NCI-H1417 treated with DMSO at 0.1 percent for 48 hours (cell line): ENCODE data around the gene PCDHA1.
"Not testable (repeated sequence)": the region's sequence is repeated elsewhere in the genome, so short reads cannot be mapped to it uniquely, and the experiment has no call there.

Experiments
- DNase-seq: peaks from one replicate; lab custom pipeline; 2025; lab: John Stamatoyannopoulos, UW

The PCDHA1 gene

DNA sequence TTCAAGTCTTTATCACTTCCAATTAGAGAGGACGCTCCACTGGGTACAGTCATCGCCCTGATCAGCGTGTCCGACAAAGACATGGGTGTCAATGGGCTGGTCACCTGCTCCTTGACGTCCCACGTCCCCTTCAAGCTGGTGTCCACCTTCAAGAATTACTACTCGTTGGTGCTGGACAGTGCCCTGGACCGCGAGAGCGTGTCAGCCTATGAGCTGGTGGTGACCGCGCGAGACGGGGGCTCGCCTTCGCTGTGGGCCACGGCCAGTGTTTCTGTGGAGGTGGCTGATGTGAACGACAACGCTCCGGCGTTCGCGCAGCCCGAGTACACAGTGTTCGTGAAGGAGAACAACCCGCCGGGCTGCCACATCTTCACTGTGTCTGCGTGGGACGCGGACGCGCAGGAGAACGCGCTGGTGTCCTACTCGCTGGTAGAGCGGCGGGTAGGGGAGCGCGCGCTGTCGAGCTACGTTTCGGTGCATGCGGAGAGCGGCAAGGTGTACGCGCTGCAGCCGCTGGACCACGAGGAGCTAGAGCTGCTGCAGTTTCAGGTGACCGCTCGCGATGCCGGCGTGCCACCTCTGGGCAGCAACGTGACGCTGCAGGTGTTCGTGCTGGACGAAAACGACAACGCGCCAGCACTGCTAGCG is 22.4 kb downstream of the PCDHA1 start:
- DNase-seq, result not testable (repeated sequence)

DNA sequence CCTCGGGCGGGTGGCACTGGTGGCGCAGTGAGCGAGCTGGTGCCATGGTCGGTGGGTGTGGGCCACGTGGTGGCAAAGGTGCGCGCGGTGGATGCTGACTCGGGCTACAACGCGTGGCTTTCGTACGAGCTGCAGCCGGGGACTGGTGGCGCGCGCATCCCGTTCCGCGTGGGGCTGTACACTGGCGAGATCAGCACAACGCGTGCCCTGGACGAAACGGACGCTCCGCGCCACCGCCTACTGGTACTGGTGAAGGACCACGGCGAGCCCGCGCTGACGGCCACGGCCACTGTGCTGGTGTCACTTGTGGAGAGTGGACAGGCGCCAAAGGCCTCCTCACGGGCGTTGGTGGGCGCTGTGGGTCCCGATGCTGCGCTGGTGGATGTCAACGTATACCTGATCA is 22.9 kb downstream of the PCDHA1 start:
- no peak for DNase-seq

- no peak for DNase-seq
These were observed 35.7 kb downstream of the PCDHA1 start, which contains the start of gene PCDHA5 for GRCh38 chr5:140821375-140822280. Gene PCDHA5 (plus strand): TSS chr5:140821613.

DNA sequence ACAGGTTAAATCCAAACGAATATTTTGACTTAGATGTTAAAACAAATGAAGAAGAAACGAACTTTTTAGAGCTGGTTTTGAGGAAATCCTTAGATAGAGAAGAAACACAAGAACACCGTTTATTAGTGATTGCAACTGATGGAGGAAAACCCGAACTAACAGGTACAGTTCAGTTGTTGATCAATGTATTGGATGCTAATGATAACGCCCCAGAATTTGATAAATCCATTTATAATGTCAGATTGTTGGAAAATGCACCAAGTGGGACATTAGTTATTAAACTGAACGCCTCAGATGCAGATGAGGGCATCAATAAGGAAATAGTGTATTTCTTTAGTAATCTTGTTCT is 36.3 kb downstream of the PCDHA1 start:
- no peak for DNase-seq

- not testable (repeated sequence) for DNase-seq
These were observed 37.0 kb downstream of the PCDHA1 start for GRCh38 chr5:140822969-140823368.

- no peak for DNase-seq
These were observed 37.5 kb downstream of the PCDHA1 start for GRCh38 chr5:140823475-140823874.

- peak; percentile 78 for DNase-seq
These were observed 41.9 kb downstream of the PCDHA1 start, which contains the start of gene PCDHA6 for GRCh38 chr5:140827704-140828361. Gene PCDHA6 (plus strand): TSS chr5:140827960. CDS start chr5:140828092, 132 bp downstream.

- peak; percentile 2 for DNase-seq
These were observed 42.4 kb downstream of the PCDHA1 start for GRCh38 chr5:140828362-140828737.

- DNase-seq, result not testable (repeated sequence)
These were observed 43.9 kb downstream of the PCDHA1 start for GRCh38 chr5:140829511-140830501.

DNA sequence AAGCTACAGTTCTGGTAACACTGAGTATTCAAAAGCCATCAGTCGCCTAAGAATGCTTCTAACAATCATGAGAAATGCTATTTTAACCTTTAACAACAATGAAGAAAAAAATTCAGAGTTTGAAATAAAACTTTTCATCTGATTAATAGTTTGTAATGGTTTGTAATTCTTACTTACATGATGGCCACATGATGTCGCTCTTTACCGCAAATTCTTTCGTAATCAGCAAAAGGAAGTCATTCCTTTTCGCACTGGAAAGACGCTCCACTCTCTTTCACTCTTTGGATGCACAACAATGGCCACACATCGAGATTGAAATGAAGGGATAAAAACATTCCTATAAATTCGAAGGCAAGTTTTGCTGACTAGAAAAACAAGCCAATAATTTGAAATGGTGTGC is 48.1 kb downstream of the PCDHA1 start, which contains the start of gene PCDHA7:
Gene PCDHA7, plus strand, starts transcription at position 277 of the 400 bp plus-strand sequence. Its CDS starts 115 bp downstream, at position 392.
- DNase-seq, result no peak

- not testable (repeated sequence) for DNase-seq
These were observed 48.6 kb downstream of the PCDHA1 start for GRCh38 chr5:140834439-140835008.

DNA sequence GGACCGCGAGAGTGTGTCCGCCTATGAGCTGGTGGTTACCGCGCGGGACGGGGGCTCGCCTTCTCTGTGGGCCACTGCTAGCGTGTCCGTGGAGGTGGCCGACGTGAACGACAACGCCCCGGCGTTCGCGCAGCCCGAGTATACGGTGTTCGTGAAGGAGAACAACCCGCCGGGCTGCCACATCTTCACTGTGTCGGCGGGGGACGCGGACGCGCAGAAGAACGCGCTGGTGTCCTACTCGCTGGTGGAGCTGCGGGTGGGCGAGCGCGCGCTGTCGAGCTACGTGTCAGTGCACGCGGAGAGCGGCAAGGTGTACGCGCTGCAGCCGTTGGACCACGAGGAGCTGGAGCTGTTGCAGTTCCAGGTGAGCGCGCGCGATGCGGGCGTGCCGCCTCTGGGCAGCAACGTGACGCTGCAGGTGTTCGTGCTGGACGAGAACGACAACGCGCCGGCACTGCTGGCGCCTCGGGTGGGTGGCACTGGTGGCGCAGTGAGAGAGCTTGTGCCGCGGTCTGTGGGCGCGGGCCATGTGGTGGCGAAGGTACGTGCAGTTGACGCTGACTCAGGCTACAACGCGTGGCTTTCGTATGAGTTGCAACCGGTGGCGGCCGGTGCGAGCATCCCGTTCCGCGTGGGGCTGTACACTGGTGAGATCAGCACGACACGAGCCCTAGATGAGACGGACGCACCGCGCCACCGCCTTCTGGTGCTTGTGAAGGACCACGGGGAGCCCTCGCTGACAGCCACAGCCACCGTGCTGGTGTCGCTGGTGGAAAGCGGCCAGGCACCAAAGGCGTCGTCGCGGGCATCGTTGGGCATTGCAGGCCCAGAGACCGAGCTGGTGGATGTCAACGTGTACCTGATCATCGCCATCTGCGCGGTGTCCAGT is 49.9 kb downstream of the PCDHA1 start:
- no peak for DNase-seq

DNA sequence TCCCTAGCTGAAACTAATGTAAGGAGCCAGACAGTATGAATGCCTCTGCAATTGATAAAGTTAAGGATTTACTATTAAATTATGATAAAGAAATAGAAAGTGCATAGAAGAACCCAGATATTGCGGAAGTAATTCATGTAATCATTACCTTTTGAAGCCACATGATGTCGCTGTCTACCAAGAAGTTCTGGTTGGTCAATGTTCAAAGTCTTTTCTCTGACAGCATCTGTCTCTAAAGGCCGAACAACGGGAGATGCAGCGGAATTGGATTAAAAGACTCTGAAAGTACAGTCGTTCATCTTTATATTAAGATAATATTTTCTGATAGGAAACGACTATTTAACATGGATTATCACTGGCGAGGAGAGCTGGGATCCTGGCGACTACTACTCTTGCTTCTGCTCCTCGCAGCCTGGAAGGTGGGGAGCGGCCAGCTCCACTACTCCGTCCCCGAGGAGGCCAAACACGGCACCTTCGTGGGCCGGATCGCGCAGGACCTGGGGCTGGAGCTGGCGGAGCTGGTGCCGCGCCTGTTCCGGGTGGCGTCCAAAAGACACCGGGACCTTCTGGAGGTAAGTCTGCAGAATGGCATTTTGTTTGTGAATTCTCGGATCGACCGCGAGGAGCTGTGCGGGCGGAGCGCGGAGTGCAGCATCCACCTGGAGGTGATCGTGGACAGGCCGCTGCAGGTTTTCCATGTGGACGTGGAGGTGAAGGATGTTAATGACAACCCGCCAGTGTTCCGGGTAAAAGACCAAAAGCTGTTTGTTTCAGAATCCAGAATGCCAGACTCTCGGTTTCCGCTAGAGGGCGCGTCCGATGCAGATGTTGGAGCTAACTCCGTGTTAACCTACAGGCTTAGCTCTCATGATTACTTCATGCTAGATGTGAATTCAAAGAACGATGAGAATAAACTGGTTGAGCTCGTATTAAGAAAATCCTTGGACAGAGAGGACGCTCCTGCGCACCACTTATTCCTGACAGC is 55.3 kb downstream of the PCDHA1 start, which contains the start of gene PCDHA8:
Gene PCDHA8, plus strand, starts transcription at position 210 of the 985 bp plus-strand sequence. Its CDS starts 135 bp downstream, at position 345.
- no peak for DNase-seq

GRCh38 chr5:140842798-140843733 is 57.1 kb downstream of the PCDHA1 start:
- no peak for DNase-seq

- not testable (repeated sequence) for DNase-seq
These were observed 62.5 kb downstream of the PCDHA1 start, which contains the start of gene PCDHA9 for GRCh38 chr5:140848139-140849102. Gene PCDHA9 (plus strand): TSS chr5:140848382. CDS start chr5:140848496, 114 bp downstream.
